ENCODE results near the gene MCF2L2. TPM values are rescaled to one million over a fixed set of nuclear protein-coding genes. Genes with fewer than 3 reads are reported as not detected.

Gene MCF2L2
- total RNA-seq, 3 donors from 2014 or later = 0.84 to 2.7 (median 1.1) TPM

DNA sequence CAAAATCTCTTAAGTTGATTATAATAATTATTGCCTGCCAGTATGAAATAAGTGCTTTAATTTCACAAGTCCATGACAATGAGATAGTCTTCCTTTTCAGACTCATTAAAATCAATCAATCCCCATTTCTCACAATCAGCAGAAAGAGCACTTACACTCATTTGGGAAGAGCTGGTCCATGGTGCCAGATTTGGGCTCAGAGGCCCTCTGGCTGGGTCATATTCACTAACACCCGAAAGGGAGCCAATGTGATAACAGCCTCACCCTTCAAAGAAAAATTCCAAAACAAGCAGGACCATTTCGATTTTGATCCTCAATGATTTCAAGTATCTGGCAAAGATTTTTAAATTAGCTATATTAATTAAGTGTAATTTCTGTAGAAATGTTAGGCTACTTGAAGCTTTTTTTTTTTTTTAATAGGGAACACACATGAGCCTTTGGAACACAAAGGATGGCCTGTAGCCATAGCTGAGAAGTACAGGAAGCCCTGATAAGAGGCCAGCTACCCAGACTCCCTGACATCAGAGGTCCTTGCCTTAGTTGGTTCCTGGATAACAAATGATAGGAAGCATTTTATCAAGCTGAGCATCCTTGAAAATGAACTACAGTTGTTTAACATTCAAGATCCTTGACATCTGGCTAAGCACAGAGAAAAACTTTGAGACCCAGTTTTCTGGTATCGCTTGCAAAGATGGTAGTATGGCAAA lies 17.1 kb downstream of the MCF2L2 start:
- no peak overlapping the region for H3K4me3 ChIP-seq
- DNase-seq (no peak), ATAC-seq (no peak)
- TF ChIP-seq, protein P1, sequence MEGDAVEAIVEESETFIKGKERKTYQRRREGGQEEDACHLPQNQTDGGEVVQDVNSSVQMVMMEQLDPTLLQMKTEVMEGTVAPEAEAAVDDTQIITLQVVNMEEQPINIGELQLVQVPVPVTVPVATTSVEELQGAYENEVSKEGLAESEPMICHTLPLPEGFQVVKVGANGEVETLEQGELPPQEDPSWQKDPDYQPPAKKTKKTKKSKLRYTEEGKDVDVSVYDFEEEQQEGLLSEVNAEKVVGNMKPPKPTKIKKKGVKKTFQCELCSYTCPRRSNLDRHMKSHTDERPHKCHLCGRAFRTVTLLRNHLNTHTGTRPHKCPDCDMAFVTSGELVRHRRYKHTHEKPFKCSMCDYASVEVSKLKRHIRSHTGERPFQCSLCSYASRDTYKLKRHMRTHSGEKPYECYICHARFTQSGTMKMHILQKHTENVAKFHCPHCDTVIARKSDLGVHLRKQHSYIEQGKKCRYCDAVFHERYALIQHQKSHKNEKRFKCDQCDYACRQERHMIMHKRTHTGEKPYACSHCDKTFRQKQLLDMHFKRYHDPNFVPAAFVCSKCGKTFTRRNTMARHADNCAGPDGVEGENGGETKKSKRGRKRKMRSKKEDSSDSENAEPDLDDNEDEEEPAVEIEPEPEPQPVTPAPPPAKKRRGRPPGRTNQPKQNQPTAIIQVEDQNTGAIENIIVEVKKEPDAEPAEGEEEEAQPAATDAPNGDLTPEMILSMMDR (IDR thresholded peaks at IDR 0.05) = no peak
- intact Hi-C loops (cut with DNase I, micrococcal nuclease) = no loop called here
- no peaks in the 10 kb centered on the region for H3K36me3 ChIP-seq (ENCODE audit: low read depth)
- H3K4me1 ChIP-seq (ENCODE audit: low read depth) = no peaks in the 10 kb centered on the region
- H3K9me3 ChIP-seq = no peaks in the 10 kb centered on the region

DNA sequence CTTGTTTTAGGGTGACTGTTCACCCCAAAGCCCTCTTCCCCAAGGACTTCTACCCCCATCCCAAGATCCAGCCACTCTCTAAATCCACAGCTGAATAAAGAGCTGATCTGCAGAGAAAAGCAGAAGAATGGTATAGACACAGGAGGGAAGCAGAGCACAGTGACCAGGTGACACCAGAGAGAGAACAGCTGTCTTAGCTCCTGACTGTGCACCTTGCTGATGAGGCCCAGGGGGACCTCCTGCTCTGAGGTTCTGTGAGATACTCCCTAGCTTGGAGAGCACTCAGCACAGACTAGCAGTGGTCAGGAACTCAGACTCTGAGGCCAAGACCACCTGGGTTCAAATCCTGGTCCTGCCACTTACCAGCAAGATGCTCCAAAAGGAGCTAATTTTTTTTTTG lies 17.7 kb downstream of the MCF2L2 start:
- intact Hi-C loops (cut with DNase I, micrococcal nuclease) = no loop called here
- Histone ChIP-seq H3K9me3 (no peaks in the 10 kb centered on the region), H3K4me3 (no peak overlapping the region), H3K36me3 (ENCODE audit: low read depth) (no peaks in the 10 kb centered on the region), H3K4me1 (ENCODE audit: low read depth) (no peaks in the 10 kb centered on the region)
- DNase-seq = no peak
- ATAC-seq = no peak
- TF ChIP-seq, protein P1 (IDR thresholded peaks at IDR 0.05) = no peak

GRCh38 chr3:183410280-183410679 lies 18.1 kb downstream of the MCF2L2 start:
- Histone ChIP-seq H3K9me3 (no peaks in the 10 kb centered on the region), H3K4me3 (no peak overlapping the region)
- intact Hi-C loops (cut with DNase I, micrococcal nuclease) = no loop called here

DNA sequence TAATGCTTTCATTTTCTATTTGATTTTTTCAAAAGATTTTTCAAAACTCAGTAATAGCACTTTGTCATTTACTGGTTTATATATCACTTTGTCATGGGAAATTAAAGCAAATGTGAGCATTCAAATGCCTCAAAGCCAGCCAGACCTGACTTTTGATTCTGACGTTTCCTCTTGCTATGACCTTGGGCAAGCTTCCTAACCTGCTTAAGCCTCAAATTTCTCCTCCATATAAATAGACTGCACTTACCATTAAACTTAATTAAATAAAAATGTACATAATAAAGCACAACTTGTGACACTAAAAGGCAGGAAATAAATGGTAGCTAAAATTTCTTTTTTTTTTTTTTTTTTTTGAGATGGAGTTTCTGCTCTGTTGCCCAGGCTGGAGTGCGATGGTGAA lies 19.2 kb downstream of the MCF2L2 start:
- DNase-seq = no peak
- no peak overlapping the region for H3K4me3 ChIP-seq
- intact Hi-C loops (cut with DNase I, micrococcal nuclease) = no loop called here
- no peaks in the 10 kb centered on the region for H3K36me3 ChIP-seq (ENCODE audit: low read depth)
- no peaks in the 10 kb centered on the region for H3K9me3 ChIP-seq
- no peak for ATAC-seq
- no peaks in the 10 kb centered on the region for H3K4me1 ChIP-seq (ENCODE audit: low read depth)
- TF ChIP-seq, protein P1 (IDR thresholded peaks at IDR 0.05) = no peak

More at GRCh38 chr3:183410280-183410679, 18.1 kb downstream of the MCF2L2 start:
- ATAC-seq (no peak), DNase-seq (no peak)
- TF ChIP-seq, protein P1 (IDR thresholded peaks at IDR 0.05) = no peak
- Histone ChIP-seq H3K36me3 (ENCODE audit: low read depth) (no peaks in the 10 kb centered on the region), H3K4me1 (ENCODE audit: low read depth) (no peaks in the 10 kb centered on the region)

DNA sequence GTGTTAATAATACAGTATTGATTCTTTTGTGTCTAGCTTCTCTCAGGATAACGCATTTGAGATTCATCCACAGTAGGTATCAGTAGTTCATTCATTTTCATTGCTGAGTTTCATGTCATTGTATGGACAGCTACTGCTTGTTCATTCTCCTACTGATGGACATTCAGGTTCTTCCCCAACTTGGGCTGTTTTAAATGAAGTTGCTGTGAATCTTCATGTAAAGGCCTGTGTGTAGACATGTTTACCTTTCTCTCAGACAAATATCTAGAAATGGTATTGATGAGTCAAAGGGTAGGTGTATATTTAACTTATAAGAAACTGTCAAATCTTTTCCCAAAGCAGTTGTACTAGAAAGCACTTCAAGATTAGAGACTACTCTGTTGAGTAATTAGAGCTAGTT lies 26.7 kb downstream of the MCF2L2 start:
- Histone ChIP-seq H3K9me3 (no peaks in the 10 kb centered on the region), H3K4me1 (ENCODE audit: low read depth) (no peaks in the 10 kb centered on the region), H3K4me3 (no peak overlapping the region), H3K36me3 (ENCODE audit: low read depth) (no peaks in the 10 kb centered on the region)
- TF ChIP-seq, protein P1 (IDR thresholded peaks at IDR 0.05) = no peak
- no peak for DNase-seq
- intact Hi-C loops (cut with DNase I, micrococcal nuclease) = no loop called here
- no peak for ATAC-seq
